HUDEP-2 (cell line): Measurements from ENCODE around the gene TLDC2.
"Not testable (repeated sequence)": the region's sequence is repeated elsewhere in the genome, so short reads cannot be mapped to it uniquely, and the experiment has no call there.

Source experiments
- DNase-seq, 76 experiments: peaks; one replicate each; lab custom pipeline; 2025; ENCODE audit not compliant: unreplicated experiment in 76 of 76; lab: John Stamatoyannopoulos, UW

TLDC2 gene

GRCh38 chr20:36866164-36866563, 9.8 kb upstream of the TLDC2 start:
- no peak for DNase-seq

GRCh38 chr20:36866681-36867495, 9.1 kb upstream of the TLDC2 start:
- peak in 1 of 76 experiments; percentile 6 for DNase-seq

GRCh38 chr20:36871640-36872570, 4.0 kb upstream of the TLDC2 start:
- DNase-seq, result no peak

GRCh38 chr20:36872852-36873251, 3.1 kb upstream of the TLDC2 start:
- DNase-seq, result peak in 30 of 76 experiments; percentile 5 to 54 (median 25)

DNA sequence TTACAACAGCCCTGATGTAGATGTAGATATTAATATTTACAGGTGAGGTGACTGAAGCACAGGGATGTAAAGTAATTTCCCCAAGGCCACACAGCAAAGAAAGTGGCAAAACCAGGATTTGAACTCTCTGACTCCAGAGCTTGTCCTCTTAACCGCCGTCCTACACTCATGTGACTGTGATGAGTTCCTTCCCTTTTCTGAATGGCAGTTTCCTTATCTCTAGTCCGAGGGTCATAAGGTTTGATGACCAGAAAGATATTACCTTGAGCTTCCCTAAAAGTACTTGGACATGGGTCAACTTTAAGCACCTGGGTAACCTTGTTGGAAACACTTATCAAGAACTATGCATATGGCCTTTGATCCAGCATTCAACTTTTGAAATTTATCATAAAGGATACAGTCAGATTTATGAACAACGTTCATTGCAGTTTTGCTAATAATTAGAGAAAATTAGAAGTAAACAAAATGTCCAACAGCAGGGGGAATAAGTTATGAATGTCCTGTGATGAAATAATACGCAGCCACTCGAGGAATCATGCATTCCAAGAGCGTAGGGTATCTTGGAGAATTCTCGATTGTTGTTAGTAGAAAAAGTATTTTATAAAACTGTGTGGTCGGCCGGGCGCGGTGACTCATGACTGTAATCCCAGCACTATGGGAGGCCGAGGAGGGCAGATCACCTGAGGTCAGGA, 2.3 kb upstream of the TLDC2 start:
- DNase-seq, result peak in 16 of 76 experiments; percentile 6 to 53 (median 24)

DNA sequence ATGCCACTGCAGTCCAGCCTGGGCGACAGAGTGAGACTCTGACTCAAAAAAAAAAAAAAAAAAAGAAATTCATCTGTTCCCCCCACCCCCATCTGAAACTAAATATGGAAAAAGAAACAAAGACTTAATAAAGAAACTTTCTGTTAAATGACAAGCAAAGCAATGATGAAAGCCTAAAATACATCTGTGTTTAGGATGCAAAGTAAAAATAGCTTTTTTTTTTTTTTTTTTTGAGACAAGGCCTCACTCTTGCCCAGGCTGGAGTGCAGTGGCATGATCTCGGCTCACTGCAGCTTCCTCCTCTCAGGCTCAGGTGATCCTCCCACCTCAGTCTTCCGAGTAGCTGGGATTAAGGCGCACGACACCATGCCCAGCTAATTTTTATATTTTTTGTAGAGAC, 845 bp upstream of the TLDC2 start:
- DNase-seq, result not testable (repeated sequence)

- DNase-seq, result no peak
These were observed 515 bp downstream of the TLDC2 start for GRCh38 chr20:36876473-36876833.

DNA sequence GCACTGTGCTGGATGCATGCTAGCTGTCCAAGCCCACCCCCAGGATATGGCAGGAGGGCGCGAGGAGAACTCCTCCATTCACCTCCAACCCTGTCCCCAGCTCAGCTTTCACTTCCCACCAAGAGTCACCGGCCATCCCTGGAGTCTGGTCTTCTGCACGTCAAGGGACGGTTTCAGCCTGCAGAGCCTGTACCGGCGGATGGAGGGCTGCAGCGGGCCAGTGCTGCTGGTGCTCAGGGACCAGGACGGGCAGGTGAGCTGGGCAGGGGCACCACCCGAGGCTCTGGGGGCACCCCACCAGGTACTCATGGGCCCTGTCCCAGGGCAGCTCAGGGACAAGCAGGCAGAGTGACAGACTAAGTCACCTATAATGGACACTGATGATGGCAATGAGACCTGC, 3.0 kb downstream of the TLDC2 start:
- no peak for DNase-seq

DNA sequence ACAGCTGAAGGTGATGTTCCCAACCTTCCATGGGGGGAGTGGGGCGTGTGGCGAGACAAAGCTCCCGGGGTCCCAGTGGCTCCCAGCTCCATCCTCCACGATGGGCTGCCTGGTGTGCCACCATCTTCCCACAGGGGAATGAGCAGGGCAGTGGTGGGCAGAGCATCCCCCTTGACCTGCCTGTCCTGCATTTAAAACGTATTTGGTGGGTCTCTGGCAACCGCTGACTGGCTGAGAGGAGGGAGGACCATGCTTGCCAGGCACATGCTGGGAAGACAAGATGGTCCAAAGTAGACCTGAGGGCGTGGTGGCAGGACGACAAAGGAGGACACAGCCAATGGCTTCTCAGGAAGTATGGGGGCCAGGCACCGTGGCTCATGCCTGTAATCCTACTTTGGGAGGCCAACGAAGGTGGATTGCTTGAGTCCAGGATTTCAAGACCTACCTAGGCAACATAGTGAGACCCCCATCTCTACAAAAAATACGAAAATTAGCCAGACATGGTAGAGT, 4.9 kb downstream of the TLDC2 start:
- no peak for DNase-seq

- no peak for DNase-seq
These were observed 5.4 kb downstream of the TLDC2 start for GRCh38 chr20:36881331-36881730.

DNA sequence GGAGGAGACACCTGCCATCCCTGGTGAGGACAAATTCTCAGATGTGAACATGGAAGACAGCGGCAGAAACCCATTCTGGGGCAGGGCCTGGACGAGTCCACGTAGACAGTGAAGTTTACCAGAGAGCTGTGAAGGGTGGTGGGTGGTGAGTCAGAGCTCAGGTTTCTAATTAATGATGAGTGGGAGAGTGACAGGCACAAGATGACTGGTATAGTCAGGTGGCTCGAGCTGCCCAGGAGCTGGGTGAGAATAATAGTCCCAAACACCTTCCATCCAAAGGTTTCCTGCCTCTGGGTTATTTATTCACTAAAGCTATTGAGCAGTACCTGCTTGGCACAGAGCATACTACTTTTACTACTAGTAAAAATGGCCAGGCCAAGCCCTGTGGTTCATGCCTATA, 6.0 kb downstream of the TLDC2 start:
- DNase-seq, result no peak

GRCh38 chr20:36883977-36884535, 8.1 kb downstream of the TLDC2 start:
- DNase-seq, result peak in 1 of 76 experiments; percentile 22

GRCh38 chr20:36885356-36885755, 9.4 kb downstream of the TLDC2 start:
- DNase-seq, result peak in 1 of 76 experiments; percentile 26

GRCh38 chr20:36886859-36887751, 11.2 kb downstream of the TLDC2 start:
- DNase-seq, result peak in 65 of 76 experiments; percentile 4 to 83 (median 56)

GRCh38 chr20:36887752-36888090, 11.8 kb downstream of the TLDC2 start:
- no peak for DNase-seq

DNA sequence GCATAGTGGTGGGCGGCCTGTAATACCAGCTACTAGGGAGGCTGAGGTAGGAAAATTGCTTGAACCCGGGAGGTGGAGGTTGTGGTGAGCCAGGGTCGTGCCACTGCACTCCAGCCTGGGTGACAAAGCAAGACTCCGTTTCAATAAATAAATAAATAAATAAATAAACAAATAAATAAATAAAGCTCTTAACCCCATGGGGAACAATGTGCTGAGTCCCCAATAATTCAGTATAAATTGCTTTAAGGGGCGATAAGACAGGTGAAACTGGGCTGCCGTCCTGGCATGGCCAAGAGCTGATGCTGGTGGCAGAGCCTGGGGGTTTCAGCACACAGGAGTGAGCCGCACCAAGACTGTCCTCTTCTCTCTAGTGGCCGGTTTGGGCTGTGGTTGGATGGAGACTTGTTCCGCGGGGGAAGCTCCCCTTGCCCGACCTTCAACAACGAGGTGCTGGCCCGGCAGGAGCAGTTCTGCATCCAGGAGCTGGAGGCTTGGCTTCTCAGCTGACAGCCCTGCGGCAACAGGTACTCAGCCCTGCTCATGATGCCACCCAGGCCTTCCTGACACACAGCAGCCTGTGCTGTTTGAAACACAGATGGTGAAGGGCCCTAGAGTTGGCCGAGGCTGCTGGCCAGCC, 13.1 kb downstream of the TLDC2 start:
- no peak for DNase-seq

DNA sequence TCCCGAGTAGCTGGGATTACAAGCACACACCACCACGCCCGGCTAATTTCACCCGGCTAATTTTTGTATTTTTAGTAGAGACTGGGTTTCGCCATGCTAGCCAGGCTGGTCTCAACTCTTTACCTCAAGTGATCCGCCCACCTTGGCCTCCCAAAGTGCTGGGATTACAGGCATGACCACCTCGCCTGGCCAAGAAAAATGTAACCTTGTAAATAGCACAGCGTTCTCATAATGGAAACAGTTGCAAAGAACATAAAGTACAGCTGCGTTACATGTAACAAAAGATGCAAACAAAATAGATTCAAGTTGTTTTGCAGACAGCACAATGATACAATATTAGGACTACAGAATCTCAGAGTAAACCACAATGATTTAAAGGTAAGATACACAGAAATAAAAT, 14.6 kb downstream of the TLDC2 start:
- no peak for DNase-seq

DNA sequence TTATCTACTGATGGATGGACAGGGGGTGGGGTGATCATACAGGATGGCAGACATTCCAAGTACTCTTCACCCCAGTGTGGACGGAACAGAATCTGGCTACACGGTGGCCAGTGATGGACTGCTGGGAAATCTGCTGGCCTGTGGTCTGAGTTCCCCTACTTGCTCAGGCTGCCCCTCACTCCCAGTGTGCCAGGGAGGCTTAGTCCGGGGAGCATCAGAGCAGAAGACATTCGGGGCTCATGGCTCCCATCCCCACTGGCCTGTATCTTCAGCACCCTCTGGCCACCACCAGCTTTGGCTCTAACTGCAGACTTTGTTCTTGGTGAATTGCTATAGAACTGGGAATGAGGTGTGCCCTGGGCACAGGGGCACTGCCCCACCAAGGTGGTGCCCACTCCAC, 15.3 kb downstream of the TLDC2 start:
- no peak for DNase-seq

DNA sequence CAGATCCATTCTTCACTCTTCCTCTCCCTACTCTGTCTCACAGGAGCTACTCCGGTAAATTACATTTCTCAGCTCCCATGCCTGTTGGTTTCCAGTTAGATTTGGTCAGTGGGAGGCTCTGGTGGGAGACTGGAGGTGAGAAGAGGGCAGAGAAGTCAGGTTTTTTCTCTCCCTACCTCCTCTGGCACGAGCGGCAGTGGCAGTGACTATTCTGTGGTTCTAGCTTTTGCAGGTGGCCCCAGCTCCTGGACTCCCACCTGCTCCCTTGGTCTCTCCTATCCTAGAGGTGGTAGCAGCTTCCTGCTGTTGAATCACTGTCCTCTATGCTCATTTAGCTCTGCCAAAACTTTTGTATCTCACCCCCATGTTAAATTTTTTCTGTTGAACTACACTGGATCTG, 17.9 kb downstream of the TLDC2 start:
- DNase-seq, result no peak
